Neural crest cell (in vitro differentiated cells): ENCODE data around the gene NDE1. TPM values are rescaled to one million over a fixed set of nuclear protein-coding genes. Genes with fewer than 3 reads are reported as not detected.
"Not testable (repeated sequence)": the region's sequence is repeated elsewhere in the genome, so short reads cannot be mapped to it uniquely, and the experiment has no call there.

Source experiments
- DNase-seq: peaks from one replicate; pipeline ENCODE4 v3.0.0; 2021; ENCODE audit warnings: low read depth, mixed read lengths, low spot score
- H3K27ac Mint-ChIP-seq: one replicate; pipeline ENCODE4 v1.8.0; 2021; ENCODE audit warnings: mild to moderate bottlenecking, mixed read lengths; ENCODE audit not compliant: unreplicated experiment
- H3K27me3 Mint-ChIP-seq: 2 replicates; pipeline ENCODE4 v1.8.0; 2021; ENCODE audit warnings: low read depth, mild to moderate bottlenecking, mixed read lengths
- H3K36me3 Mint-ChIP-seq: 2 replicates; pipeline ENCODE4 v1.8.0; 2021; ENCODE audit warnings: low read depth, mild to moderate bottlenecking, mixed read lengths
- H3K4me1 Mint-ChIP-seq: 2 replicates; pipeline ENCODE4 v1.8.0; 2021; ENCODE audit warnings: mixed read lengths
- H3K4me3 Mint-ChIP-seq: one replicate; pipeline ENCODE4 v1.8.0; 2021; ENCODE audit warnings: mild to moderate bottlenecking, mixed read lengths
- H3K9me3 Mint-ChIP-seq: 2 replicates; pipeline ENCODE4 v1.8.0; 2021; ENCODE audit warnings: mixed read lengths
- CTCF ChIP-seq: fragments of 200-600 bp; sonication (generic); conservative IDR thresholded peaks from 2 replicates; pipeline ENCODE4 v1.5.0; 2021; ENCODE audit warnings: antibody characterized with exemption, mild to moderate bottlenecking
- total RNA-seq: library from RNA; stranded (reverse); gene quantifications from 2 replicates; pipeline ENCODE4 v1.2.1, GENCODE V29; 2021

The NDE1 gene
- total RNA-seq, 1 donor from 2014 or later = 72.2 TPM

GRCh38 chr16:15649727-15650018 is 372 bp upstream of the NDE1 start:
- Mint-ChIP-seq H3K9me3 (no peaks in the 10 kb centered on the region), H3K4me1 (peaks cover 22% of the 10 kb centered on the region), H3K36me3 (no peaks in the 10 kb centered on the region), H3K4me3 (peak overlapping the region; percentile 87), H3K27me3 (no peaks in the 10 kb centered on the region), H3K27ac (no peak overlapping the region)
- DNase-seq = no peak
- no peak for TF ChIP-seq CTCF

DNA sequence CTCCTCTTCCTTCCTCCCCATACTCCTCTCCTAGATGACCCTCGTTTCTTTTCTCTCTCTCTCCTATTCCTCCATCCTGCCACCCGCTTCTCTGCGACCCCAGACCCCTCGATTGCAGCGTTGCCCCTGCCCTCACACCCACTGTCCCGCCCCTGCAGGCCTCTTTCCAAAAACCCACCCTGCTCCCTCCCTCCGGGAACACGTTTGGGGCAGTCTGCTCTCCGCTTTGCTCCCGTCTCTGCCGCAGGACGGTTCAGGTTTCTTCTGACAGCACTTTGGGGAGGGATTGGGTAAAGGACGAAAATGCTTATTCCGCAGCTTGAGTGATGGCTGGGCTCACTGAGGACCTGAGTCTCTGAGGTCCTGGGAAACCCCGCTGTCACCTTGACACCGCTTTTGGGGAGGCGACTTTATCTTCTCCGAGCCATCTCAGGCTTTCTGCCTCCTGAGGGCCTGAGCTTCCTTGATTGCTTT is 690 bp downstream of the NDE1 start:
- peak overlapping the region; percentile 98 for H3K4me3 Mint-ChIP-seq
- H3K27ac Mint-ChIP-seq = peak overlapping the region; percentile 98
- DNase-seq = peak; percentile 7

DNA sequence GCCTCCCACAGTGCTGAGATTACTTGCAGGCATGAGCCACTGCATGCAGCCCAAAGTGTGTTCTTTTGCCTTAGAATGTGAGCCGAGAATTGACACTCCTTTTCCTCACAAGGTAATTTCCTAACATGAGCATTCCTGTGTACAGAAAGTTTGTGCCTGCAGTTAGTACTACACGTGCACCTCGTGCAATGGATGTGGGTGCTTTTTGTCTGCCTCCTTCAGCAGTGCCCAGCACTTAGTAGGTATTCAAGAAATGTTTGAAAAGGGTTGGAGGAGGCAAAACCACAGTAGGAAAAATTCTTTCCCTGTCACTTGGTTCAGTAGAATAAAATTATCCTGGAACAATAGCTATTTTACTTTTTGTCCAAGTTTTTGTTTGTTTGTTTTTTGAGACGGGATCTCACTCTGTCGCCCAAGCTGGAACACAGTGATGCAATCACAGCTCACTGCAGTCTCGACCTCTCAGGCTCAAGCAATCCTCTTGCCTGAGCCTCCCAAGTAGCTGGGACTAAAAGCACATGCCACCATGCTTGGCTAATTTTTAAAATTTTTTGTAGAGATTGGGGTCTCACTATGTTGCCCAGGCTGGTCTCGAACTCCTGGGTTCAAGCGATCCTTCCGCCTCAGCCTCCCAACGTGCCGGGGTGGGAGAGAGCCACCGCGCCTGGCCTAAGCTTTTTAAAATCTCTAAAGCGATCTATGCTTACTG is 2.4 kb downstream of the NDE1 start:
- Mint-ChIP-seq H3K27me3 (no peaks in the 10 kb centered on the region), H3K4me1 (peaks cover 22% of the 10 kb centered on the region), H3K4me3 (peak overlapping the region; percentile 68), H3K9me3 (no peaks in the 10 kb centered on the region), H3K36me3 (no peaks in the 10 kb centered on the region), H3K27ac (no peak overlapping the region)
- TF ChIP-seq CTCF = no peak
- no peak for DNase-seq

More for the DNA sequence above, 690 bp downstream of the NDE1 start:
- Mint-ChIP-seq H3K36me3 (no peaks in the 10 kb centered on the region), H3K4me1 (peaks cover 22% of the 10 kb centered on the region), H3K9me3 (no peaks in the 10 kb centered on the region), H3K27me3 (no peaks in the 10 kb centered on the region)
- no peak for TF ChIP-seq CTCF

- Mint-ChIP-seq H3K27me3 (no peaks in the 10 kb centered on the region), H3K27ac (no peak overlapping the region), H3K9me3 (no peaks in the 10 kb centered on the region), H3K4me3 (peak overlapping the region; percentile 68), H3K4me1 (peaks cover 22% of the 10 kb centered on the region), H3K36me3 (no peaks in the 10 kb centered on the region)
- no peak for DNase-seq
- no peak for TF ChIP-seq CTCF
Observed at GRCh38 chr16:15653227-15653626, 3.2 kb downstream of the NDE1 start.

DNA sequence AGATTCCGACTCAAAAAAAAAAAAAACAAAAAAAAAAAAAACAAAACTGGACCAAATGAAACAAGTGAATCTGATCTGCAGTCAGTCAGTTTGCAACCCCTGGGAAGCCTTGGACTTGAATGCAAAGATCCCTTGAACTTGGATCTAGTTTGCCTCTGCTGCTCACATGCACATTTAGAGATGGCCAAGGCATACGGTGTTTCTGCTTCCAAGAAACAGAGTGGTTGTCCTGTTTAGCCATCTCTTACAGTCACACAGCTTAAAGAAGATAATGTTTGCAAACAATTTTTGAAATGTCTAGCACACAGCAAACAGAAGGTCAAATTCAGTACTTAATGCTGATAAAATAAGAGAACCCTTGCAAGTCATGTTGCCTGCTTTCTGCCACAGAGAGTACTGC is 4.5 kb downstream of the NDE1 start:
- DNase-seq = no peak
- no peaks in the 10 kb centered on the region for H3K9me3 Mint-ChIP-seq
- no peaks in the 10 kb centered on the region for H3K36me3 Mint-ChIP-seq
- H3K27ac Mint-ChIP-seq = no peak overlapping the region
- H3K27me3 Mint-ChIP-seq = no peaks in the 10 kb centered on the region
- TF ChIP-seq CTCF = no peak
- peaks cover 19% of the 10 kb centered on the region for H3K4me1 Mint-ChIP-seq
- H3K4me3 Mint-ChIP-seq = no peak overlapping the region

GRCh38 chr16:15655561-15655960 is 5.5 kb downstream of the NDE1 start:
- H3K27ac Mint-ChIP-seq, H3K36me3 Mint-ChIP-seq, H3K4me3 Mint-ChIP-seq, H3K27me3 Mint-ChIP-seq, H3K9me3 Mint-ChIP-seq, DNase-seq: not testable (repeated sequence)
- H3K4me1 Mint-ChIP-seq = peaks cover 17% of the 10 kb centered on the region
